Parathyroid adenoma (tissue), 2 donors: ENCODE results near the gene PHF21B.

Experiments
- H2AFZ ChIP-seq: fragments of 300-600 bp; sonication (generic); one replicate; pipeline ENCODE4 v1.7.0; 2017; ENCODE audit warnings: antibody characterized with exemption, mild to moderate bottlenecking
- H3K27ac ChIP-seq: fragments of 300-600 bp; sonication (generic); one replicate; pipeline ENCODE4 v1.7.0; 2017
- H3K27me3 ChIP-seq: fragments of 300-600 bp; sonication (generic); one replicate; pipeline ENCODE4 v1.7.0; 2017; ENCODE audit warnings: low read length; ENCODE audit not compliant: control insufficient read depth, insufficient read depth
- H3K36me3 ChIP-seq: fragments of 300-600 bp; sonication (generic); one replicate; pipeline ENCODE4 v1.7.0; 2017; ENCODE audit warnings: low read length; ENCODE audit not compliant: control insufficient read depth, insufficient read depth
- H3K4me1 ChIP-seq: fragments of 300-600 bp; sonication (generic); one replicate; pipeline ENCODE4 v1.7.0; 2017; ENCODE audit warnings: control low read depth
- H3K4me2 ChIP-seq: fragments of 300-600 bp; sonication (generic); one replicate; pipeline ENCODE4 v1.7.0; 2017; ENCODE audit warnings: low read length
- H3K4me3 ChIP-seq: fragments of 300-600 bp; sonication (generic); one replicate; pipeline ENCODE4 v1.7.0; 2017; ENCODE audit warnings: low read depth, low read length
- H3K79me2 ChIP-seq: fragments of 300-600 bp; sonication (generic); one replicate; pipeline ENCODE4 v1.7.0; 2017; ENCODE audit warnings: control low read depth
- H3K9ac ChIP-seq: fragments of 300-600 bp; sonication (generic); one replicate; pipeline ENCODE4 v1.7.0; 2017; ENCODE audit warnings: mild to moderate bottlenecking
- H3K9me3 ChIP-seq: fragments of 300-600 bp; sonication (generic); one replicate; pipeline ENCODE4 v1.7.0; 2017; ENCODE audit warnings: low read length; ENCODE audit not compliant: control insufficient read depth
- TF ChIP-seq, protein P1 (sequence below): fragments of 300-600 bp; sonication (generic); IDR thresholded peaks from one replicate; pipeline ENCODE4 v1.7.0; 2017; ENCODE audit warnings: antibody characterized with exemption, mild to moderate bottlenecking
- donor health status: primary hyperparathyroidism.

Gene PHF21B

DNA sequence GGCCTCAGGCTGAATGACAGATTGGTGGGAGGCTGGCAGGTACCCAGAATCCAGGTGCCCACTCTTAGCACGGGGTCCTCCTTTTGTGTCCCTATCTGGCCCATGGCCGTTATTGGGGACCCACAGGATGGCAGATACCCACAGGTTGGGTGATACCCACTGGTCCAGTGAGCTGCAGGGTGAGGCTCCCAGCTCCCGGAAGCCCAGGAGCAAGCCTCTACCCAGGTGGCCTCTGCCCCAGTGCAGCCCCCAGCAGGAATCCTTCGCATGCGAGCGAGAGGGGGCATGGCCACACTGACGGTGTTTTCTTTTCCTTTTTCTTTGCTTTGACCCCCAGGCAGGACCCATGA is 116.1 kb downstream of the PHF21B start:
- H3K27me3 ChIP-seq: no peaks in the 10 kb centered on the region
- no peak overlapping the region for H2AFZ ChIP-seq
- no peaks in the 10 kb centered on the region for H3K4me1 ChIP-seq
- no peaks in the 10 kb centered on the region for H3K9me3 ChIP-seq
- TF ChIP-seq, protein P1, sequence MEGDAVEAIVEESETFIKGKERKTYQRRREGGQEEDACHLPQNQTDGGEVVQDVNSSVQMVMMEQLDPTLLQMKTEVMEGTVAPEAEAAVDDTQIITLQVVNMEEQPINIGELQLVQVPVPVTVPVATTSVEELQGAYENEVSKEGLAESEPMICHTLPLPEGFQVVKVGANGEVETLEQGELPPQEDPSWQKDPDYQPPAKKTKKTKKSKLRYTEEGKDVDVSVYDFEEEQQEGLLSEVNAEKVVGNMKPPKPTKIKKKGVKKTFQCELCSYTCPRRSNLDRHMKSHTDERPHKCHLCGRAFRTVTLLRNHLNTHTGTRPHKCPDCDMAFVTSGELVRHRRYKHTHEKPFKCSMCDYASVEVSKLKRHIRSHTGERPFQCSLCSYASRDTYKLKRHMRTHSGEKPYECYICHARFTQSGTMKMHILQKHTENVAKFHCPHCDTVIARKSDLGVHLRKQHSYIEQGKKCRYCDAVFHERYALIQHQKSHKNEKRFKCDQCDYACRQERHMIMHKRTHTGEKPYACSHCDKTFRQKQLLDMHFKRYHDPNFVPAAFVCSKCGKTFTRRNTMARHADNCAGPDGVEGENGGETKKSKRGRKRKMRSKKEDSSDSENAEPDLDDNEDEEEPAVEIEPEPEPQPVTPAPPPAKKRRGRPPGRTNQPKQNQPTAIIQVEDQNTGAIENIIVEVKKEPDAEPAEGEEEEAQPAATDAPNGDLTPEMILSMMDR: no peak
- no peaks in the 10 kb centered on the region for H3K79me2 ChIP-seq
- no peak overlapping the region for H3K27ac ChIP-seq
- H3K9ac ChIP-seq: no peak overlapping the region
- H3K4me2 ChIP-seq: no peak overlapping the region
- no peaks in the 10 kb centered on the region for H3K36me3 ChIP-seq
- no peak overlapping the region for H3K4me3 ChIP-seq

DNA sequence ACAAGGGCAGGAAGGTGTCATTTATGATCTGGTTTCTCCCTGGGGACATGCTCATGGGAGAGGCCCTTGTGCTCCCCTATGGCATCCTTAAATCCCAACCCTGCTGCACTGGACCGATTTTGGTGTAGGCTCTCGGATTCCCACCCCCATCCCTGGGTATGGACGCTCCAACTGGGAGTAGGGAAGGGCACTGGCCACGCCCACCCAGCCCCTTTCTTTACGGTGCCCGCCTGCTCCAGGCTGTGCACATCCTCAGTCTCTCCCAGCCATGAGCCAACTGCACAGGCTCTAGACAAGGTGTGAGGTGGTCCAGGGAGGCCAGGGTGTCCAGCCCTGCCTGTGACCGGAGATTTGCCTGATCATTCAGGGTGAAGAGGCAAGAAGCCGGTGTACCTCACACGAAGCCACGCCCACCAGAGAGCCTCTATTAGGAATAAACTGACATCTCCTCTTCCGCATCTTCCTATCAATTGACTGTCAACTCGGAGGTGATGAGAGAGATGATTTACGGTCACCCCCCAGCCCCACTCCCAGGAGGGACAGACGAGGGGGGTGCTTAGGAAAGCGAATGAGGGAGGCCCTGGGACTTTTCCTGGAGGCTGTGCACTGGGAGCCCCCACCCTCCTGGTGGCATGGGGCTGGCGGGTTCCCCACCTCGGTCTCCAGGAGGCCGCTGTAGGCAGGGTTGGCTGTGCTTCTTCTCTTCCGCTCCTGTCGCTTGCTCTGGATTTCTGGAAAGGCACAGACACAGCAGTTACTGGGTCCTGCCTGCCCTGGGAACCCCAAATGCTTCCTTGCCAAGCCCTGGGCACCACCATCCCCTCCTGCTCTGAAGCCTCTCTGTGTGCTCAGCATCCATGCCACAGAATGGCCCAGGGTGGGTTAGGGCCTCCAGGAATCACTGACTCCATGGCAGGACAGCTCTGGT is 116.7 kb downstream of the PHF21B start:
- Histone ChIP-seq H3K27ac (no peak overlapping the region), H2AFZ (no peak overlapping the region), H3K79me2 (no peaks in the 10 kb centered on the region), H3K9ac (no peak overlapping the region), H3K36me3 (no peaks in the 10 kb centered on the region), H3K27me3 (no peaks in the 10 kb centered on the region), H3K4me2 (no peak overlapping the region), H3K4me1 (no peaks in the 10 kb centered on the region), H3K9me3 (no peaks in the 10 kb centered on the region), H3K4me3 (no peak overlapping the region)
- TF ChIP-seq, protein P1: no peak

DNA sequence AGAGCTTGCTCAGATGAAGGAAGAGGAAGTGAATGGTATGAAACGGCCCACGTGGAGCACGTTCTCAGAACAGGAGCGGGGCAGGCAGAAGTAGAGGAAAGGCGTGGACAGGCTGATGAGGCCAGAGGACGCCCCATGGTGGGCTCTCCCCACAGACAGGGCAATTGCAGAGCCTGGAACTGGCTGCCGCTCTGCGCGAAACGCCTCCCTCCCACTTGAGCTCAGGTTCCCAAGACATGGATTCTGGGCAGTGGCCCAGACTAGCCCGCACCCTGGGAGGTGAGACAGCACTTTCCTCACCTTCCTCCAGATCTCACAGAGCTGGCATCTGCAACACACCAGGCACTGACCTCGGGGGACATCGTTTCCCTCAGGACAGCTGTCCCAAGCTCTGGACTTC is 117.6 kb downstream of the PHF21B start:
- Histone ChIP-seq H3K9me3 (no peaks in the 10 kb centered on the region), H2AFZ (no peak overlapping the region), H3K9ac (no peak overlapping the region), H3K27ac (no peak overlapping the region), H3K4me2 (no peak overlapping the region), H3K79me2 (no peaks in the 10 kb centered on the region), H3K36me3 (no peaks in the 10 kb centered on the region), H3K4me3 (no peak overlapping the region), H3K4me1 (no peaks in the 10 kb centered on the region), H3K27me3 (no peaks in the 10 kb centered on the region)
- TF ChIP-seq, protein P1: no peak

DNA sequence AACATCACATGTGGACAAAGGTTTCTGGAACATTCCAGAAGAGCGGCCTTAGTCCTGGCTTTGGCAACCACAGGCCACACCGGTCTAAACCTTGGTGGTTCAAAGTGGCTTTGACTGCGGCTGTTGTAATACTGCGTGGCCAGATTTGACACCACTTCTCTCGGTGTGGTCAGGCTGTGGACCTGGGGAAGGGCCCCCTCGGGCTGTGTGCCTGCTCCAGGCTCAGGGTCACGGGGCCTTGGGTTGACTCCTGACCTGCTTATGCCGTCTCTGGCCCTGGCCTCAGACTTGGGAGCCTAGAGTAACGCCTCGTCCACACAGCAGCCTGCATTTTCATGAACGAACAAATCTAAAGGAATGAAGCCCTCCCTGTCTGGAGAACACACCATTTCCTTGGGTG is 118.0 kb downstream of the PHF21B start:
- Histone ChIP-seq H3K27ac (no peak overlapping the region), H3K9ac (no peak overlapping the region), H3K79me2 (no peaks in the 10 kb centered on the region), H3K36me3 (no peaks in the 10 kb centered on the region), H3K4me2 (no peak overlapping the region), H3K9me3 (no peaks in the 10 kb centered on the region), H3K4me3 (no peak overlapping the region), H3K27me3 (no peaks in the 10 kb centered on the region), H2AFZ (no peak overlapping the region), H3K4me1 (no peaks in the 10 kb centered on the region)
- TF ChIP-seq, protein P1: no peak

DNA sequence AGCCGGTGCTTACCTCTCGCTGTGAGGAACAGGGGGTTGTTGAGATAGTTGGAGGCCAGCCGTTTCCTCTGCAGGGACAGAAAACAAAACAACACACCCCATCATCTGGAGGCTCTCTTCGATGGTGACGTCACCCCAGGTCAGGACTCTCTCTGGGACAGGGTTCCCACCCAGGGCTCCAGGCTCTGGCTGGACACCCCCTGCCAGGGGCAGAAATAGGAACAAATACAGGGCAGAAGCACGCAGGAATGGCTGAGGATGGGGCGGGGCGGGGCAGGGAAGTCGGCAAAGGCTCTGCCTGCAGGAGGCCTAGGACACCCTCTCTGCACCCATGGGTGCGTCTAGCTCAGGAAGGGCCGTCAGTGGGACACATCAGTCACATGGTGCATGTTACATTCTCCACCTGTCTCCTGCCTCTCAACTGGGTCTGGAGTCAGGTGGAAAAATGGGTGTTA is 118.5 kb downstream of the PHF21B start:
- TF ChIP-seq, protein P1: no peak
- H3K36me3 ChIP-seq: no peaks in the 10 kb centered on the region

More for the DNA sequence above, 118.5 kb downstream of the PHF21B start:
- Histone ChIP-seq H3K27me3 (no peaks in the 10 kb centered on the region), H2AFZ (no peak overlapping the region), H3K4me1 (no peaks in the 10 kb centered on the region), H3K4me3 (no peak overlapping the region), H3K79me2 (no peaks in the 10 kb centered on the region), H3K4me2 (no peak overlapping the region), H3K27ac (no peak overlapping the region), H3K9ac (no peak overlapping the region), H3K9me3 (no peaks in the 10 kb centered on the region)
